Measurements from ENCODE around the gene NRBF2.

Gene NRBF2

DNA sequence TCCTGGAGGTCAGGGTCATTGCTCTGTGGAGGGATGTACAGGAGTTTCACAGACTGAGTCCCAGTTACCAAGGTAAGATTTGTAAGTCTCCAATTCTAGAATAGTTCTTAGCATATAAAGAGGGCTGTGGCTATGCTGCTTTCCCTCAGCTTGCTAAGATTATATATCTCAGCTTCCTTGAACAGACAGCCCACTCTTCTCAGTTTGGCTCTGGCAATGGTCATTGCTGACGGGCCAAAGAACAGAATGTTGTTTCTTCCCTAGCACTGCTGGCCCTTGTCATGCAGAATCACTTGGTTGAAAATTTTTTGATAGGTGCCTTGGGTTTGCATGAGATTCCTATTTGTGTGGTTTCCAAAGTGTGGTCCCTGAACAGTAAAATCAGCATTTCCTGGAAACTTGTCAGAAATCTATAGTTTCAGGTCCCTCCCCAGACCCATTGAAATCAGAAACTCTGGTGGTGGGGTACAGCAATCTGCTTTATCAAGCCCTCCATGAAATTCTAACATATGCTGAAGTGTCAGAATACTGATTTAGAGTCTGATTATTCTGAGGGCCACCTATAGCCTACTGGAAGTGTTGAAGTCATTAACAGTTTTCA is 38.2 kb downstream of the NRBF2 start:
- Histone ChIP-seq H3K27me3 (replicated peaks; ENCODE audit: control insufficient read depth, insufficient read depth, low read length) (no peaks in the 10 kb centered on the region), H3K36me3 (ENCODE audit: control insufficient read depth, insufficient read depth, low read length) (peaks cover 4% of the 10 kb centered on the region; the same call in 1 of the 2 replicates), H3K4me3 (replicated peaks; ENCODE audit: low read depth, low read length) (no peak overlapping the region)
- no peak for DNase-seq (ENCODE audit: extremely low read depth, insufficient read length)
- TF ChIP-seq, protein P1, sequence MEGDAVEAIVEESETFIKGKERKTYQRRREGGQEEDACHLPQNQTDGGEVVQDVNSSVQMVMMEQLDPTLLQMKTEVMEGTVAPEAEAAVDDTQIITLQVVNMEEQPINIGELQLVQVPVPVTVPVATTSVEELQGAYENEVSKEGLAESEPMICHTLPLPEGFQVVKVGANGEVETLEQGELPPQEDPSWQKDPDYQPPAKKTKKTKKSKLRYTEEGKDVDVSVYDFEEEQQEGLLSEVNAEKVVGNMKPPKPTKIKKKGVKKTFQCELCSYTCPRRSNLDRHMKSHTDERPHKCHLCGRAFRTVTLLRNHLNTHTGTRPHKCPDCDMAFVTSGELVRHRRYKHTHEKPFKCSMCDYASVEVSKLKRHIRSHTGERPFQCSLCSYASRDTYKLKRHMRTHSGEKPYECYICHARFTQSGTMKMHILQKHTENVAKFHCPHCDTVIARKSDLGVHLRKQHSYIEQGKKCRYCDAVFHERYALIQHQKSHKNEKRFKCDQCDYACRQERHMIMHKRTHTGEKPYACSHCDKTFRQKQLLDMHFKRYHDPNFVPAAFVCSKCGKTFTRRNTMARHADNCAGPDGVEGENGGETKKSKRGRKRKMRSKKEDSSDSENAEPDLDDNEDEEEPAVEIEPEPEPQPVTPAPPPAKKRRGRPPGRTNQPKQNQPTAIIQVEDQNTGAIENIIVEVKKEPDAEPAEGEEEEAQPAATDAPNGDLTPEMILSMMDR (IDR thresholded peaks at IDR 0.05; ENCODE audit: insufficient read depth, low read length, poor library complexity, severe bottlenecking), result no peak

DNA sequence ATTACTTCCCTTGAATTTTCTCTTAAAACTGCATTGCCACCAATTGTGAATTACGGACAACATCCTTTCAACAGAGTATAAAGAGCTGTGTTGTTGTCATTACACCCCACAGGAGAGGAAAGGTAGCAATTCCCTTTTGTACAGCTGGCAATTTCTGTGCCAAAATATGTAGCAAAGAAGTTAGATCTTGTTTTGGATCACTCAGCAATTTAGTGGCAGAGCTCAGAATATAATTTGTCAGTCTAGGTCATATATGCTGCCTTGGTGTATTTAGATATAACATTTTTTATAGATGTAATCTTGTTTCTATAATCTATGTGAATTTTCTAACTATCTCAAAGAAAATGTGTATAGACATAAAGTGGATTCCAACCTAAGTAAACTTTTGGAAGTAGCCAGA is 38.8 kb downstream of the NRBF2 start:
- H3K27me3 ChIP-seq (replicated peaks; ENCODE audit: control insufficient read depth, insufficient read depth, low read length), result no peaks in the 10 kb centered on the region
- no peak overlapping the region for H3K4me3 ChIP-seq (replicated peaks; ENCODE audit: low read depth, low read length)
- peaks cover 4% of the 10 kb centered on the region; the same call in 1 of the 2 replicates for H3K36me3 ChIP-seq (ENCODE audit: control insufficient read depth, insufficient read depth, low read length)
- DNase-seq (ENCODE audit: extremely low read depth, insufficient read length), result no peak
- TF ChIP-seq, protein P1 (IDR thresholded peaks at IDR 0.05; ENCODE audit: insufficient read depth, low read length, poor library complexity, severe bottlenecking), result no peak

GRCh38 chr10:63173468-63174232 is 40.5 kb downstream of the NRBF2 start:
- Histone ChIP-seq H3K27me3 (replicated peaks; ENCODE audit: control insufficient read depth, insufficient read depth, low read length) (no peaks in the 10 kb centered on the region), H3K36me3 (ENCODE audit: control insufficient read depth, insufficient read depth, low read length) (peaks cover 5% of the 10 kb centered on the region), H3K4me3 (replicated peaks; ENCODE audit: low read depth, low read length) (no peak overlapping the region)
- TF ChIP-seq, protein P1 (IDR thresholded peaks at IDR 0.05; ENCODE audit: insufficient read depth, low read length, poor library complexity, severe bottlenecking), result no peak
- DNase-seq (ENCODE audit: extremely low read depth, insufficient read length), result peak; percentile 62

- TF ChIP-seq, protein P1 (IDR thresholded peaks at IDR 0.05; ENCODE audit: insufficient read depth, low read length, poor library complexity, severe bottlenecking), result no peak
- DNase-seq (ENCODE audit: extremely low read depth, insufficient read length), result no peak
- Histone ChIP-seq H3K36me3 (ENCODE audit: control insufficient read depth, insufficient read depth, low read length) (peaks cover 2% of the 10 kb centered on the region), H3K4me3 (replicated peaks; ENCODE audit: low read depth, low read length) (no peak overlapping the region), H3K27me3 (replicated peaks; ENCODE audit: control insufficient read depth, insufficient read depth, low read length) (no peaks in the 10 kb centered on the region)
These were observed 42.4 kb downstream of the NRBF2 start for GRCh38 chr10:63175534-63175933.

DNA sequence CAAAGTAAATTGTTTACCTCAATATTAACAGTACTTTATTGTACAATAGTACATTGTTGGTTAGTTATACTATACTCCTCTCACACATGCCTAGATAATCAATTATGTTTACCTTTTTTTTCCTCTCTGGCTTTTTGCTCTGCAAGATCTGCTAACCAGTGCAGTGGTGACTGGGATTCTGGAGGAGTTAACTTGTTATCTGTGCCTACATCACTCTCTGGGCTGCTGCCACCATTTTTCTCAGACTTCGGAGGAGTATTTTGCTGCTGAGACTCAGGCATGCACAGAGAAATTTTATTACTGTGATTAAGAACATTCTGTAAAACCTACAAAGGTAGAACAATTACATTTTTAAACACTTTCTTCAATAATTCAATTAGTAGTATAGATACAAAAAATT is 59.7 kb downstream of the NRBF2 start:
- no peak for DNase-seq (ENCODE audit: extremely low read depth, insufficient read length)
- H3K36me3 ChIP-seq (ENCODE audit: control insufficient read depth, insufficient read depth, low read length), result peaks cover 3% of the 10 kb centered on the region
- H3K27me3 ChIP-seq (replicated peaks; ENCODE audit: control insufficient read depth, insufficient read depth, low read length), result no peaks in the 10 kb centered on the region
- TF ChIP-seq, protein P1 (IDR thresholded peaks at IDR 0.05; ENCODE audit: insufficient read depth, low read length, poor library complexity, severe bottlenecking), result no peak
- H3K4me3 ChIP-seq (replicated peaks; ENCODE audit: low read depth, low read length), result no peak overlapping the region

Measured in GM06990 (cell line).